NB4 (cell line): ENCODE measurements around the gene ARSB.

Experiments
- CTCF ChIP-seq: IDR thresholded peaks from one replicate; pipeline ENCODE4 v1.5.1; 2012; ENCODE audit warnings: low read depth, low read length
- MAX ChIP-seq: IDR thresholded peaks from 2 replicates; pipeline ENCODE4 v1.6.1; 2011; ENCODE audit warnings: low read depth, low read length

- TF ChIP-seq CTCF (no peak), MAX (no peak)
Measured at GRCh38 chr5:78819707-78820106, 165.4 kb downstream of the ARSB start.
